Myocyte (in vitro differentiated cells): Measurements from ENCODE around the gene BCAS3. TPM values are rescaled to one million over a fixed set of nuclear protein-coding genes. Genes with fewer than 3 reads are reported as not detected.
"Not testable (repeated sequence)": the region's sequence is repeated elsewhere in the genome, so short reads cannot be mapped to it uniquely, and the experiment has no call there.

Experiments used
- DNase-seq: peaks from one replicate; pipeline ENCODE4 v3.0.0-alpha.2; 2012; ENCODE audit warnings: low read depth
- total RNA-seq: library from RNA; depleted of rRNA; stranded (reverse); fragments of >200 nt; gene quantifications from 2 replicates; pipeline ENCODE4 v1.2.3, GENCODE V29; 2014

Gene BCAS3
- total RNA-seq, 1 donor from 2014 or later, result 18.1 TPM

DNA sequence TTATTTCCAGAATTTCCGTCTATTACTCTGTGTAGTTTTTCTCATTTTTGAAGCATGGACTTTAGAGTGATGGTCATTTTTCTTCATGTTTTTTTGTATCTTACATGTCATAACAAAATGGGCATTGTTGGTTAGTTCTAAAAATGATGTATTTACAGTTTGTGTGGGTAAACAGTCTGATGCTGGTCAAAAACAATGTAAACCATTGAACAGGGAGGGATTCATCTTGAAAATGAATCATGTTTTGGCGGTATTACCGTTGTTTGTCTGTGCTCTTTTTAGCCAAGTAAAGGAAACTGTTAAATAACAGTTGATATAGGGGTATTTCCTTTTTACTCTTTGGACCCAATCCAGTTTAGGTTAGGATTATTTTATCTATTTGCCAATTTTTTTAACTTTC, 315.8 kb downstream of the BCAS3 start:
- no peak for DNase-seq

DNA sequence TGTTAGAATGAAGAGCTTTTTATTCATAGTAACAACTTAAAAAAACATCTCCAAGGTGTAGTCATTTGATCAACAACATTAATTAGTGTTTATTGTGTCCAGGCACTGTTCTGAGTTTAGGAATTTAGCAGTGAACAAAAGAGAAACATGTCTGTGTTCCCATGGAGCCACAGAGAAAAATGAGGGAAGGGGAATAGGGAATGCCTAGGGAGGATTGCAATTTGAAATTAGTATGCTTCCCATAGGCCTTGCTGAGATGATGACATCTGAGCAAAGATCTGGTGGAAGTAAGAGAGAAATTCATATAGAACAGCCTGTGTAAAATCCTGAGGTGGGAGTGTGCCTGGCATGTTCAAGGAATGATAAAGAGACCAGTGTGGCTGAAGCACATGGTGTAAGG, 318.0 kb downstream of the BCAS3 start:
- no peak for DNase-seq

DNA sequence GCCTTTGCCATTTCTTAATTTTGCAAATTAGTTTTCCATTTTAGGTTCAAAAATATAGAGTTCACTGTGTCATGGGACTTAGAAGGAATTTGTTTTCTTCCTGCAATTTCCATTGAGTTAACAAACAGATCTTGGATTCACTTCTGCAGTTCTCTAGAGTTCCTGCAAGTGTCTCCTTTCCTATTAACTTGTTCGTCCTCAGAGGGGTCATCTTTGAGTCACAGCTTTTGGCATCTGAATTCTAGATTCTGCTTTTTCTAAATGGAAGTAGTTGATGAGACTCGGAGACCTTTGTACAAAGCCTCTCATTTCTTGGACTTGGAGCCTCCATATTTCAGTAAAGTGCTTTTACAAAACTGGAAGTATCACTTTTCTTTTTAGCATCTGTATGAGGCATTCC, 323.3 kb downstream of the BCAS3 start:
- DNase-seq, result peak; percentile 44

GRCh38 chr17:61002316-61002736, 324.7 kb downstream of the BCAS3 start:
- peak; percentile 62 for DNase-seq

DNA sequence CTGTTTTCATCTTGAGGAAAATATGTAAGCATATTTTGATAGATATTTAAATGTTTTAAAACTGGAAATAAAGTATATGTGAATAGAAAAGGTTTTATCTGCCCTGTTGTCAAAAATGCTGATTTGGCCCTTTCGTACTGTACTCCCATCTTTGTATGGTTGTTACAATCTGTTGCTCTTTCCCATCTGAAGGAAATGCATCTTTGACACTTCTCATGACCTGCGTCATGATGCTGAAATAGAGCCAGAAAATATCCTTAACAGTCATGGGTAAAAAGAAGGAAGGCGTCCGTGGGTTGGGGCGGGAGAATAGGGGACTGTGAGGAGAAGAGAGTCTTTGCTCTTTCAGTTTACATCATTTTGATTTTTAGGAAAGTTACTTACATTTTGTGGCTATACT, 327.7 kb downstream of the BCAS3 start:
- no peak for DNase-seq

DNA sequence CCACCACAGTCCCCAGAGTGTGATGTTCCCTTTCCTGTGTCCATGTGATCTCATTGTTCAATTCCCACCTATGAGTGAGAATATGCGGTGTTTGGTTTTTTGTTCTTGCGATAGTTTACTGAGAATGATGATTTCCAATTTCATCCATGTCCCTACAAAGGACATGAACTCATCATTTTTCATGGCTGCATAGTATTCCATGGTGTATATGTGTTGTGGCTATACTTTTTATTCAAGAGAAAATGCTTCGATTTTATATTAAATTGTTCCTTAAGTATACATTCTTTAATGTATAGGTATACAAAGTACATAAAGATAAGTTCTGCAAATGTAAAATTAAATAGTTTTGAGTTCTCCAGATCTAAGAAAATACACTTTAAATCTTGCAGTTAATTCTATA, 328.3 kb downstream of the BCAS3 start:
- DNase-seq, result not testable (repeated sequence)

DNA sequence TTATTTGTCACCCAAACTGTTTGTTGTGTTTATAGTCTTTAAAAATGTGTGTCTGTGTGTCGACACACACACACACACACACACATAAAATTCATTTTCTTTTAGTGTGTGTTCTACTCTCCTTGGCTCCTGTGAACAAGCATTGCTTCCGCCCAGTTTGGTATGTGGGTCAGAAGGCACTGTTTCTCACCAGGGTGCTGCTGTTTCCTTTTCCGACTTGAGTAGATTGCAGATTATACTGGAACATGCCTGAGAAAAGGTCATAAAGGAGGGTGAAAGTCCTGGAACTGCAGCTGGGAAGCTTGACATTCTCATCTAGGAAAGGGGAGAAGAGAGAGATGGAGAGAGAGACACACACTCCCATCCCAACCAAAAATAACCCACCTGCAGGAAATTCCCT, 330.3 kb downstream of the BCAS3 start:
- DNase-seq, result no peak

DNA sequence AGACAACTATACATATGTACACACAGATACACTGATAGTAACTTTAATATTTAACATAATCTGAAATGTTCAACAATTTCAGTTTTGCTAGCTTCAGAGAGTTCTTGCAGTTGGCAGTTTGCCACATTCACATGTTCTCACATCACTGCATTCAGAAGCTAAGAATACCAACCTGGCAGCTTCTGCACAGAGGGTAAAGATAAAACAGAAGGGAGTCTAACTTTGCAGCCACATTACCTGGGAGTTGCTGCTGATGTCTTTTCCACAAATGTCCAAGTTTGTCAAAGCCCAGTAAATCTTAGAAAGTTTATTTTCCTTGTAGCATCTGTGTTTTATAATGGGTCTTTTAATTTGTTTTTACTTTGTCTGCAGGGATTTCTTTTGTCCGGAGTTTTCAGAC, 332.0 kb downstream of the BCAS3 start:
- DNase-seq, result peak; percentile 6

DNA sequence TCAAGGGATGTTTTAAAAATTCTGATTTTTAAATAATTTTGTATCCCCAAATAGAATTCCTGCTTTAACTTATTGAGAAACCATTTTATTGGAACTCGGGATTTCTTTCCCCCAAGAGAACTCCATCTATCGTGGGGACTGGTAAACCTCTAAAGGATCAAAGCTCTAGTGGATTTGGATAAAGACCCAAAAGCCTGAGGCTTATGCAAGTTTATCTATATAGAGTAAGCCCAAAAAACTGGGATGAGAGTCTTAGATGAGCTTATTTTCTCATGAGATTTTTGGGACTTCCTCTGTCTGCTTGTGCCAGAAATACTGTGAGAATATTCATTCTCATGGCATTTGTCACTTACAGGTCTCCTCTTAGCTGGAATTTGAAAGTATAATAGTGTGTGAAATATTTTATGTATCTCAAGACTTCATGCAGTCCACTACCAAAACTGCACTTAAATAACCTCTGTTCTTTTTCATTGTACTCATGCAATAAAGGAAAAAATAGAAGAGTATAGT, 333.1 kb downstream of the BCAS3 start:
- no peak for DNase-seq

DNA sequence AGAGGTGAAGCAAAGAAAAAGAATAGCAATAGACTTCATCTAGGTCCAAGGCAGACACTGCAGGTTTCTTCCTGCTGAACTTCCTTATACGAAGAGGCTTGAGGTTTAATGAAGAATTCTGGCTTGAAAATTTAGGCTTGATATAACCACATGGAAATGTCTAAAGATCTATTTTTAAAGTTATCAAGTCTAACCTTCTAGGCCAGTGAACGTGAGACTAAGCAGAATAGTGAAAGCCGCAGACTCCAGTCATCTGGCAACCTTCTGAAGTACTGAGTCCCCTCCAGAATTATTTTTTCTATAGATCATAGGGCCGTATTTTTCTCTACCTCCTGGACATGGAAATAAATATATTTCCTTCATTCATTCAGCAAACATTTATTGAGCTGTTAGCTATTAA, 333.6 kb downstream of the BCAS3 start:
- DNase-seq, result no peak

DNA sequence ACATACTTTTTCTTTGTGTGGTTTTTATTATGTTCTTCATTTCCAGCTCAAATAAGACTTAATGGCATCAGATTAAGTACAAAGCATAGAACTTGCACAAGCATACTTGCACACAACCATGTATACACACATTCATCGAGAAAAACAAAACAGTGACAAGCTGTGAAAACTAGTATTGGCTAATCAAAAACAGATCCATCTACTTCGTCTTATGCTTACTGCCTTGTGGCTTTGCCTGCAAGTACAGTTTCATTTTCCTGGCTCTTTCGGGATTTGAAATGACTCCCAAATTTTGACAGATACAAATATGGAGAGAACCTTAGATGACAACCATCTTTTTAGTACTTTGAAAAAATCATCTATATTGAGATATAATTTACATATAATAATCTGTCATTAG, 338.3 kb downstream of the BCAS3 start:
- DNase-seq, result no peak

- DNase-seq, result no peak
Observed at GRCh38 chr17:61017317-61018006, 339.8 kb downstream of the BCAS3 start.

DNA sequence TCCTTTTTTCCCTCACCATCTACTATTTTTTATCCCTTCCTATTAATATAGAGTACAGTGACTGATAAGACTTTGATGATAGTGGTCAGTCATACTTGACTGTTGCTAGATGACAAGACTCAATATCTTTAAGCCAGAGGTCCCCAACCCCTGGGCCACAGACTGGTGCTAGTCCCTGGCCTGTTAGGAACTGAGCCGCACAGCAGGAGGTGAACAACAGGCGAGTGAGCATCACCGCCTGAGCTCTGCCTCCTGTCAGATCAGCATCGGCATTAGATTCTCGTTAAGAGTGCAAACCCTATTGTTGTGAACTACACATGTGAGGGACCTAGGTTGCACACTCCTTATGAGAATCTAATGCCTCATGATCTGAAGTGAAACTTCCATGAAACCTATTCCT, 341.3 kb downstream of the BCAS3 start:
- no peak for DNase-seq

DNA sequence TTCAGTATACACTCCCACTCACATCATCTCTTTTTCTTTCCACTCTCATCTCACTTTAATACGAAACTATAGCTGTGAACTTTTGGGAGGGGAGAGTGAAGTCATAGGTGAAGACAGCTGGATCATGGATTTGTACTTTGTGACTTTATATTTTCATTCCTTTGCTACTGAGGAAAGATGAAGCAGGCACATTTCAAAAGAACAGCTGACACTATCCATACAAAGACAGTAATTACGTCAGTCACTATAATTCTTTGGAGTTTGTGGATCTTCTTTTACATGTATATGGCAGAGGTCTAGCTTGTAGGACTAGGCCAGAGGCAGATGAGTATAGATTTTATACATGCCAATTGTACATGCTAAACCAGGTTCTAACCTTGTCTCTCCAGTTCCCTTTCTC, 346.3 kb downstream of the BCAS3 start:
- DNase-seq, result peak; percentile 13

DNA sequence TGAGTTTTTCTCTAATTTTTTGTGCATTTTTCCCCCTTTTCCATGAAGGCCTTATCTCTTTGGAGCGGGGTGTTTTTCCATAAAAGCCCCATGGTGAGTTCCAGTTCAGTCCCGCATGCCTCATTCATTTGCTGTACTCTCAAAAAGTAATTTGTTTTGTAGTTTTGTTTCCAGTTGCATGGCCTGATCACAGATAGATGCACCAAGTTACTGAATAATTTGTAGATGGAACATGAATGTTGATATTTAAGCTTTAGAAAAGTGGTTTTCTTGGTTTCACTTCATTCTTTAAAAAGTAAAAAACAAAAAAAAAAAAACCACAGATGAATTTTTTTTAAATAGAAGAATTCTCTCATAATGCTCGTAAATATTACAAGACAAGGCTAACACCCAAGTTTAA, 349.2 kb downstream of the BCAS3 start:
- DNase-seq, result no peak

DNA sequence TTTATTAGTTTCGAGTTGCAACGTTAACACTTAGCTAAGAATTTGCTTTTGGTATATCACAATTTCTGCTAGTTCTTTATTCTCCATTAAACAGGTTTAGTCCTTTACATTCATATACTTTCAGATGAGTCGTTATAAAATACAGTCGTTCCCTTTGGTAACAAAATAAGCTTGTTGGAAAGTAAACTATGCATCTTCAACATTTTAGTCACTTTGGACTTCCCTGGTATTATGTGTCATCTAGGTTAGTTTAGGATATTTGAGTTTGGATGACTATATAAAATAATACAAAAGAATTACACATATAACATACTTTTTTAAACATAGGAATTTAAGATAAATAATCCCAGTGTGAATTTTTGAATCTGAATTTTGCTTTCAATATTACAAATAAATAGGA, 351.5 kb downstream of the BCAS3 start:
- no peak for DNase-seq

DNA sequence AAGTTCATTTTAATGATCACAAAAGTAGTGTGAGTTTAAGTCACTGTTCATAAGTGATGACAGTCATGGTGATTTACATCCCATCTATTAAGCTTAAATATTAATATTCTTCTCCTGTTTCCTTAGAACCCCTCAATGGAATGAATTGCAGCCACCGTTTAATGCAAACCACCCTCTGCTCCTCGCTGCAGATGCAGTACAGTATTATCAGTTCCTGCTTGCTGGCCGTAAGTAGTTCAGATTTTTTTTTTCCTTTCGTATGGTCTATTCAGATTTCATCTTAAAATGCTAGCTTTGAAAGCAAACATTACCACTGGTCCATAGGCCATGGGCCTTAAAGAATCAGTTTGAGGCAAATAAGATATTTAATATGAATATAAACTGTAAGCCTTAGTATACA, 363.0 kb downstream of the BCAS3 start:
- DNase-seq, result no peak

DNA sequence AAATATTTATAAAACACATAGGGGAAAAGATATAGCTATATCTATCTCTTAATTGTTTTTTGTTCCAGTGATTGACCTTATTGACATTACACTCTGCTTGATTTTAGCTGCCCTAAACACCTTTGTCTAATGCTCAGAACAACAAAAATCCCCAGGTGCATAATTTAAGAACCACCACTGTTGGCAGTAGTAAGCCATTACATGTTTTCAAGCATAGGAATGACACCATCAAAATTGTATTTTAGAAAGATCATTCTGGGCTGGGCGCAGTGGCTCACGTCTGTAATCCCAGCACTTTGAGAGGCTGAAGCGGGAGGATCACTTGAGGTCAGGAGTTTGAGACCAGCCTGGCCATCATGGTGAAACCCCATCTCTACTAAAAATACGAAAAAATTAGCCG, 364.7 kb downstream of the BCAS3 start:
- not testable (repeated sequence) for DNase-seq

- no peak for DNase-seq
Observed at GRCh38 chr17:61047515-61047914, 369.9 kb downstream of the BCAS3 start.

GRCh38 chr17:61048376-61049106, 370.9 kb downstream of the BCAS3 start:
- no peak for DNase-seq

DNA sequence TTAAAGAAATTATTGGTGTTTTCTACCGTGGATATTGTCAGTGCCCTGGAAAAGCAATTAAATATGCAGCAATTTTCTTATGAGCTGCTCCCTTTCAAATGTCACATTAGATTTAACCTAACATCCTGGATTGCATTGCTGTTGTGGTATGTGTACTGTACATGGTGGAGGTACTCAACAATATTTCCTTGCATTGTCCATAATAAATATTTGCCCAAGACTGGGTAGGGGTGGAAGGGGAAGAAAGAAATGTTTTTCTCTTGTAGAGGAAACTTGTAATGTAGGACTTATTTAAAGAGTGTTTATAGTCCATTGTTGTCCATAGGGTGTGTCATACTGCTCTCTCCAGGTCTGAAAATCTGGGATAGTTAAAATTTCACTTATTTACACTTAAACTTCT, 375.8 kb downstream of the BCAS3 start:
- DNase-seq, result no peak

GRCh38 chr17:61054436-61054835, 376.8 kb downstream of the BCAS3 start:
- DNase-seq, result no peak

DNA sequence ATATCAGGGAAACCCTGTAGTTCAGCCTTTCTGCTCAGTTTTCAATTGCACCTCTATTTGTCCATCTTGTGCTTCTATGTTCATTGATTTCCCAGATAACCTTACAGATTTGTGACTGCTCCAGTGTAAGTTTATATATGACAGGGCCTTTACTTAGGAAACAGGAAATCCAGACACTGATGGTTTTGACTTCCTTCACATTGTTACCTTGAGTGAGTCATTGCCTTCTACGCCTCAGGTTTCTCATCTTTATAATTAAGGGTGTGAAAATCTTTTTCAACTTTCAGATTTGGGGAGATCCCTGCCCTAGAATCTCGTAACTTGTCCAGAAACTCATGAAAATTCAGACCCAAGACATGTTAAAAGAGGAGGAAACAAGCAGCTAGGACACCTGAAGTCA, 379.6 kb downstream of the BCAS3 start:
- DNase-seq, result no peak
